ENCODE results near the gene FAM168A.

DNA sequence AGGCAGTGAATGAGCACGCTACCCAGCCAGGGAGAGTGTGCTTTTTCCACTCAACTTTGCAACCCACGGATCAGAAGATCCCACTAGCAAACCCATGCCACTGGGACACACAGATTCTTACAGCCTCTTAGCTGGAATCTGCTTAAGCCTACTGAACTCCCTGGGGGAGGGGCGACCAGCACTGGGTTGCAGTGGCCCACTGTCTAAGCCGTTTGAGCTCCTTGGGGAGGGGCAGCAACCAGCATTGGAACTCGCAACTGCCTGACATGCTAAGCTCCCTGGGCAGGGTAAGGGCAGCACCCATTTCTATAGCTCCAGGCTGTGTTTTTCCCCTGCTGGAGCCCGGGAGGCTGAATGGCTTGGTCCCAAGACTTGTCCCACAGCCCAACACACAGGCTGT is 99.6 kb downstream of the FAM168A start:
- TF ChIP-seq REST (IDR thresholded peaks at IDR 0.05; ENCODE audit: borderline replicate concordance) (no peak), REST (CRISPR knock-in tag; IDR thresholded peaks at IDR 0.05; ENCODE audit: low read depth) (no peak), MNT (conservative IDR thresholded peaks at IDR 0.05) (no peak), RREB1 (CRISPR knock-in tag; IDR thresholded peaks at IDR 0.05) (no peak), ZZZ3 (IDR thresholded peaks at IDR 0.05) (no peak), CTCF (IDR thresholded peaks at IDR 0.05 in 2 of 3, conservative IDR thresholded peaks at IDR 0.05 in 1 of 3; ENCODE audit: insufficient read depth in 2 of 3, low read depth in 1 of 3, low read length in 3 of 3) (no peak), FOXK1 (CRISPR knock-in tag; IDR thresholded peaks at IDR 0.05; ENCODE audit: borderline replicate concordance) (no peak), GABPA (tag; conservative IDR thresholded peaks at IDR 0.05; ENCODE audit: low read depth) (no peak), POLR2AphosphoS5 (IDR thresholded peaks at IDR 0.05; ENCODE audit: control insufficient read depth, insufficient read depth, low read depth, low read length) (no peak), SMC3 (conservative IDR thresholded peaks at IDR 0.05; ENCODE audit: insufficient read depth, low read depth, low read length) (no peak)
- TF ChIP-seq, protein P1, sequence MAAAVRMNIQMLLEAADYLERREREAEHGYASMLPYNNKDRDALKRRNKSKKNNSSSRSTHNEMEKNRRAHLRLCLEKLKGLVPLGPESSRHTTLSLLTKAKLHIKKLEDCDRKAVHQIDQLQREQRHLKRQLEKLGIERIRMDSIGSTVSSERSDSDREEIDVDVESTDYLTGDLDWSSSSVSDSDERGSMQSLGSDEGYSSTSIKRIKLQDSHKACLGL (CRISPR knock-in tag; IDR thresholded peaks at IDR 0.05; ENCODE audit: borderline replicate concordance, poor library complexity, severe bottlenecking), result no peak
- TF ChIP-seq, protein P2, sequence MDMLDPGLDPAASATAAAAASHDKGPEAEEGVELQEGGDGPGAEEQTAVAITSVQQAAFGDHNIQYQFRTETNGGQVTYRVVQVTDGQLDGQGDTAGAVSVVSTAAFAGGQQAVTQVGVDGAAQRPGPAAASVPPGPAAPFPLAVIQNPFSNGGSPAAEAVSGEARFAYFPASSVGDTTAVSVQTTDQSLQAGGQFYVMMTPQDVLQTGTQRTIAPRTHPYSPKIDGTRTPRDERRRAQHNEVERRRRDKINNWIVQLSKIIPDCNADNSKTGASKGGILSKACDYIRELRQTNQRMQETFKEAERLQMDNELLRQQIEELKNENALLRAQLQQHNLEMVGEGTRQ (CRISPR knock-in tag; IDR thresholded peaks at IDR 0.05), result no peak
